Measurements from ENCODE around the gene SERF2.
"Not testable (repeated sequence)": the region's sequence is repeated elsewhere in the genome, so short reads cannot be mapped to it uniquely, and the experiment has no call there.

SERF2 gene

GRCh38 chr15:43793647-43794046 lies 1.5 kb downstream of the SERF2 start:
- no peak for DNase-seq (ENCODE audit: low read depth in 2 of 2)

- DNase-seq (ENCODE audit: low read depth in 2 of 2) = no peak
Measured at GRCh38 chr15:43794269-43795037, 2.3 kb downstream of the SERF2 start.

DNA sequence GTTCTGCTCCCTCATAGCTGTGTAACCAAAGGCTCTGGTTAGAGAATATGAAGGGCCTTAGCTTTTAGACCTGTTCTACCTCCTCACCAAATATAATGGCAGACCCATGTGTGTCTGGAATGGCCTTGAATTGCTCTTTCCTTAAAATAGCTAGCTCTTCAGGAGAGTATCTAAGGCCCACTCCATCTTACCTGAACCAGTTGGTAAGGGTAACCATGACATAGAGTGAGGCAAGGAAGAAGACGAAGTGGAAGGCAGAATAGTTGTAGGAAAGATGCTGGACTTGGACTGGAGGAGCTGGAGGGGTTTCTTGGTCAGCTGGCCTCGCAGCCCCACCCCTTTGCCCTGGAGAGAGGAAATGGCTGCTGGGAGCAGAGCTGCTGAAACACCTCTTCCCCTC lies 3.1 kb downstream of the SERF2 start:
- no peak for DNase-seq (ENCODE audit: low read depth in 2 of 2)

DNA sequence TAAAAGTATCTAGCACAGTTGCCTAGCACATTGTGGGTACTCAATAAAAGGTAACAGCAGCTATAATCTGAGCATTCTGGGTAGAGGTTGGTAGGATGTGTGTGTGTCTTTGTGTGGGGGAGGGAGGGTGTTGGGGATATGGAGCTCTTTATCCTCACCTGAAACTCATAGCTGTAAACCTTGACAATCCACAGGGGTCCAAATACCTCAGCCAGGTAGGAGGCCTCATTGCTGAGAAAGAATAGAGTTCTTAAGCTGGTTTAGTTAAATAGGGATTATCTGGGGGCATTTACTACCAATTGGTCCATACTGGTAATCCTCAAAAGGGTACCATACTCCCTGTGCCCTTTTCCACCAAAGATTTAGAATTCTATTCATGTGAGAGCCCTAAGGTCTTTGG lies 3.9 kb downstream of the SERF2 start:
- DNase-seq (ENCODE audit: low read depth in 2 of 2) = no peak

- DNase-seq (ENCODE audit: low read depth in 2 of 2) = no peak
Measured at GRCh38 chr15:43796566-43796965, 4.4 kb downstream of the SERF2 start.

GRCh38 chr15:43799209-43799944 lies 7.3 kb downstream of the SERF2 start:
- DNase-seq (ENCODE audit: low read depth in 2 of 2) = no peak

DNA sequence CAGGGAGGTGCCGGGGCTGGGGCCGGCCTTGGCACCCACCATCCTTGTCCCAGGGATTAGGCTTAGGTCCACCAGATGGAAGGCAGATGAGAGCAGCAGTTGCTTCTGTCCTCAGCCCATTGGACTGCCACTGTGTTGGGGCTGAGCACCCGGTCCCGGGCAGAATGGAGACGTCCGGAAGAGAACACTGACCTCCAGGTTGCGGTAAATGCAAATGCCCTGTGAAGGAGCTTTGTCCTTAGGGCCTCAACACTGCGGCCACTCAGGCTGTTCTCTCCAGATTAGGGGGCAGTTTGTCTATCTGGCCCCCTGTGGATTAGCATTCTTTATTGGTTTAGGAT lies 7.8 kb downstream of the SERF2 start, which contains the start of gene SERINC4:
Gene SERINC4, minus strand, starts transcription at position 276 of the 341 bp plus-strand sequence. Its CDS starts 234 bp downstream, at position 42.
- no peak for DNase-seq (ENCODE audit: low read depth in 2 of 2)

DNA sequence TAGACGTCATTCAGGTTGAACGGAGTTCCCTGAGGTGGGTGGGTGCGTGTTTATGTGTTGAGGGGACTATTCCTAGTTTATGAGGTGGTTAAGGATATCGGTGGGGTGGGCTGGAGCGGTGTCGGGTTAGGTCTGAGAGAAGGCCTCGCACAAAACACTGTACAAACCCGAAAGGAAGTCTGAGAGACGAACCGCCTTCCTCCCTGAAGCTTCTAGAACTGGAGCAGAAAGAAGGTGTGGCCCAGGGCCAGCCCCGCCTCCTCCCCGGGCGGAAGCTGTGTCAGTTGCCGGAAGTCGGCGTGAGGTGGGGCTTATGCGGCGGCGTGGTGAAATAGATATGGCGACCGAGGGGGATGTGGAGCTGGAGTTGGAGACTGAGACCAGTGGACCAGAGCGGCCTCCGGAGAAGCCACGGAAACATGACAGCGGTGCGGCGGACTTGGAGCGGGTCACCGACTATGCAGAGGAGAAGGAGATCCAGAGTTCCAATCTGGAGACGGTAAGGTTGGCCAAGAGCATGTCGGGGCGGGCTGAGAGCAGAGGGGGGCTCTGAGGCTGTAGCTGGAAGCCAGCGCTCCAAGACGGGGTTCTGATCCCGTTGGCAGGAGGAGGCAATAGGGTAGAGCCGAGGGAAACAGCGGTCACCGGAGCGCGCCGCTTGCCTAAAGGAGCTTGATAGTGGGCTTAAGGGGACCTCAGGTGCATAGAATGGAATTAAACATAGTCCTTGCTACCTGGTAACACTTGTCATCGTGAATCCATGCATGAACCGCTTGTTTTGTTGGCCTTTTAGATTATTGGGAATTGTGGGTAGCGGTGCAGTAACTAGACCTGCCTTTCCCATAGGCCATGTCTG lies 8.4 kb downstream of the SERF2 start, which contains the start of gene HYPK:
Gene HYPK, plus strand, starts transcription at position 314 of the 856 bp plus-strand sequence. Its CDS starts 24 bp downstream, at position 338.
- peak; percentile 78 to 87 for DNase-seq (ENCODE audit: low read depth in 2 of 2)

DNA sequence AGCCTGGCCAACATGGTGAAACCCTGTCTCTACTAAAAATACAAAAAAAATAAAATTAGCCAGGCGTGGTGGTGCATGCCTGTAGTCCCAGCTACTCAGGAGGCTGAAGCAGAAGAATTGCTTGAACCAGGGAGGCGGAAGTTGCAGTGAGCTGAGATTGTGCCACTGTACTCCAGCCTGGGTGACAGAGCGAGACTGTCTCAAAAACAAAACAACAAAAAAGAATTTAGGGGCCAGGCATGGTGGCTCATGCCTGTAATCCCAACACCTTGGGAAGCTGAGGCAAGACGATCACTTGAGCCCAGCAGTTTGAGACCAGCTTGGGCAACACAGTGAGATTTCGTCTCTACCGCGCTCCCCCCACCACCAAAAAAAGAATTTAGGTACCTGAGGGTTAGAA lies 10.6 kb downstream of the SERF2 start:
- not testable (repeated sequence) for DNase-seq (ENCODE audit: low read depth in 2 of 2)

DNA sequence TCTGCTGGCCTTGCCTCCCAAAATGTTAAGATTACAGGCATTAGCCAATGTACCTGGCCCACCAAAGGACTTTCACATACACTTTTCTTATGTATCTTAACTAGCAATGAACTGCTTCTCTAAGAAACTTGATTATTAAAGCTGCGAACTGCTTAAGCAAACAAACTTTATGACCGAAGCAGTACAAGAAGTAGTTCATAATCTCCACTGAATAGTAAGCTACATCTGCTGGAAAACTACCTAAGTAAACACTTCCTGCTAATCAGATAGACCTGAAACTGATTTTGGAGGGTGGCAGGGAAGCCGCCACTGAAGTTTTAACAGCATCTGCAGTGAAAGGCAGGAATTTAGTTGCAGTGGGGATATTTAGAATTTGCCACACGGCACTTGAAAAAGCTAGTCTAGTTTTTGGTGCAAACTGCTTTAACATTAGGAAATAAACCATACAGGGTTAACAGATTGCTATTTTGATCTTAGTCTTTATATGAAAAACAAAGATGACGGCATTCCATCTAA lies 16.4 kb downstream of the SERF2 start:
- no peak for DNase-seq (ENCODE audit: low read depth in 2 of 2)

GRCh38 chr15:43808960-43809678 lies 17.0 kb downstream of the SERF2 start:
- no peak for DNase-seq (ENCODE audit: low read depth in 2 of 2)

- not testable (repeated sequence) for DNase-seq (ENCODE audit: low read depth in 2 of 2)
Measured at GRCh38 chr15:43815064-43815463, 22.9 kb downstream of the SERF2 start.

DNA sequence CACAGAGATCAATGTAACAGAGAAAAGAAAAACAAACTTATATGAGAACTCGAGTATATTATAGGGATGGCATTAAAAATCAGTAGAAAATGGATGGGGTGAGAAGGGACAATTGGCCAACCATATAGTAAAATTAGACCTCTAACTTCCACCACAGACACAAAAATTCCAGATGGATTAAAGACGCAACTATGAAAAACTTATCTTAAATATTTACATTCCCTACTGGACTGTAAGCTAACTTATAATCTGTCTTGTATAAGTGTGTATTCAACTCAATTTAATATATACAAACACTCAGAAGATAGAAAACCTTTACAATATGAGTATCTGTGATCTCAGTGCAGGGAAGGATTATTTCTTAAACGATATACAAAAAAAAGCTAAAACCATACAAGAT lies 29.4 kb downstream of the SERF2 start:
- DNase-seq (ENCODE audit: low read depth in 2 of 2) = no peak

DNA sequence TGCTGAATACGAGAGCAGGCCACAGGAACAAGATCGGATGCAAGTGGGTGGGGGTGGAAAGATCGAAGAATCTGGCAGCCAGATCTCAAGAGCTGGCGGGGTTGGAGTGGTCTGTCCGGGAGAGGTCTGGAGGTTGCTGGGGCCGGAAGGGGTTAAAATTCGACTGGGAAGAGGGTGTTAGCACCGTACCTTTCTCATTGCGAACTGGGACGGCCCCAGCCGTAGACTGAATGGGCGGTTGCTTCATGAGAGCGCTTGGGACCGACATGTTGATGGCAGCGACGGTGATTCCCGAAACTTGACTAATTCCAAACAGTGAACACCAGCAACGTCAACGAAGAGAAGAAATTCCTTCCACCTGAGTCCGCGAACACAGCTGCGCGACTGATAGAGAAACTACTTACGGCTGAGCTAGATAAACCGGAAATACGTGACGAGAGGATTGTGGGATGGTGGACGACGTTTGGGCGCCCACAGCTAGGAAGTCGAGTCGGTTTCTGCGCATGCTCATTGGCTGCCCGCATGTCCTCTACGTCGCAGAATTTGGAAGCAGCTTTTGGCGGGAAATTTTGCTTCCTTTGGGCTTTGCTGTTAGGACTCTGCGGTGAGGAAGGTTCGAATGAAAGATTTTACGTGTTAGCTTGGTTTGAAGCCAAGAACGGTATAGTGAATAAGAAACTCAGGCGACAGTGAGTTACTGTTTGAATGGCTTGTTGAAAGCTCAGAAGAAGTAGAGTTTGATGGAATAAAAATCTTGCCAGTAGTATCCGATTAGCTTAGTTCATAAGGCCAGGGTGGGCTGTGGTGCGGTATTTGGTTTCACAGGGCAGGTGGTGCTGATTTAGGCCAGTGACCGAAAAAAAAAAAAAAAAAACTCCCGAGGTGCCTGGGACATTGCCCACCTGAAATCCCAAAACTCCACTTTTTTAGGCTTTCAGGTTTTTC lies 32.5 kb downstream of the SERF2 start, which contains the start of gene MFAP1:
Gene MFAP1, minus strand, starts transcription at position 389 of the 945 bp plus-strand sequence. Its CDS starts 121 bp downstream, at position 268.
- DNase-seq (ENCODE audit: low read depth in 2 of 2) = peak; percentile 84 to 87

DNA sequence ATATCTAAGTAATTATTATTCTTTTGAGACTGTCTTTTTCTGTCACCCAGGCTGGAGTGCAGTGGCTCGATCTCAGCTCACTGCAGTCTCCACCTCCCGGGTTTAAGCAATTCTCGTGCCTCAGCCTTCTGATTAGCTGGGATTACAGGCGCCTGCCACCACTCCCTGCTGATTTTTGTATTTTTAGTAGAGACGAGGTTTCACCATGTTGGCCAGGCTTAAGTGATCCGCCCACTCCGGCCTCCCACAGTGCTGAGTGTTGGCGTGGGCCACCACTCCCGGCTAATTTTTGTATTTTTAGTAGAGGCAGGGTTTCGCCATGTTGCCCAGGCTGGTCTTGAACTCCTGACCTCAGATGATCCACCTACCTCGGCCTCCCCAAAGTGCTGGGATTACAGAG lies 33.2 kb downstream of the SERF2 start:
- not testable (repeated sequence) for DNase-seq (ENCODE audit: low read depth in 2 of 2)

DNA sequence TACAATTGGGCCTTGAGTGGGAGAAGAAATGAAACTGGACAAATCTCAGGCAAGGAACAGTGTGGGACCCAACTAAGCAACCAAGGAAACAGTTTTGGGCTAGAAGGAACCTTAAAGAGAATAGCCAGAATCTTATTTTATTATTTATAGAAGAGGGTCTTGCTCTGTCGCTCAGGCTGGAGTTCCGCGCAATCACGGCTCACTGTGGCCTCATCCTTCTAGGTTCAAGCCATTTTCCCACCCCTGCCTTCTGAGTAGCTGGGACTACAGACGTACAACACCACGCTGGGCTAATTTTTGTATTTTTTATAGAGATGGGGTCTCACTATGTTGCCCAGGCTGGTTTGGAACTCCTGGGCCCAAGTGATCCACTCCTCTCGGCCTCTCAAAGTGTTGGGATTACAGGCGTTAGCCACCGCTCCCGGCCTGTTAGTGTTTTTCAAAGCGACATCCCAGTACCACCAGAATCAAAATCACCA lies 33.9 kb downstream of the SERF2 start:
- DNase-seq (ENCODE audit: low read depth in 2 of 2) = no peak

DNA sequence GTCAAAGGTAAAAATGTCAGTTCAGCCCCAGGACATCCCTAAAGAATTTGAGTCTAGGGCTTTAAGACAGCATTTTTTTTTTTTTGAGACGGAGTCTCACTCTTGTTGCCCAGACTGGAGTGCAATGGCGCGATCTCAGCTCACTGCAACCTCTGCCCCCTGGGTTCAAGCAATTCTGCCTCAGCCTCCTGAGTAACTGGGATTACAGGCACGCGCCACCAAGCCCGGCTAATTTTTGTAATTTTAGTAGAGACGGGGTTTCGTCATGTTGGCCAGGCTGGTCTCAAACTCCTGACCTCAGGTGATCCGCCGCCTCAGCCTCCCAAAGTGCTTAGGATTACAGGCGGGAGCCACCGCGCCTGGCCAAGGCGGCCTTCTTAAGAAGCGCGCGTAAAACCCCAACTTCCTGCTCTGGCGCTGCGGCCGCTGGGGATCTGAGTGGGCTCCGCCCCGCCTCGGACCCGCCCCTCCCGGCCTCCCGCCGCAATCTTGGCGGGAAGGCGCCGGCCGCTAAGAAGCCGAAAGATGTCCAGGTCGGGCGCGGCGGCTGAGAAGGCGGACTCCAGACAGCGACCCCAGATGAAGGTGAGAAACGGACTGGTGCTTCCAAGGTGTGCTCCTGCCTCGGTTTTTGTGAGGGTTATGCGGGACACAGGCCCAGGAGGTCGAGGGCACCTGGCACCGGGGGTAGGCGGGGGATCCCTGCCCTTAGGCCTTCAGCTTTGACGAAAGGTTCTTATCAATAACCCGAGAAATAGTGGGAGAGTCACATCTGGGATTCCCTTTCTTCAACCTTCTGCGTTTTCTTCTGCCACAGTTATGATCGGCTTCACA lies 34.6 kb downstream of the SERF2 start, which contains the start of gene WDR76:
Gene WDR76, plus strand, starts transcription at position 495 of the 834 bp plus-strand sequence. Its CDS starts 31 bp downstream, at position 526.
- peak; percentile 66 to 83 for DNase-seq (ENCODE audit: low read depth in 2 of 2)

GRCh38 chr15:43828061-43828657 lies 36.0 kb downstream of the SERF2 start:
- DNase-seq (ENCODE audit: low read depth in 2 of 2) = no peak

Measured in stimulated activated CD4-positive, alpha-beta T cell treated with anti-CD3 and anti-CD28 coated beads, Interleukin-12 subunit alpha, Interleukin-12 subunit beta, amount 100 ng/mL, for 24 hours (primary cell).